Neuron (in vitro differentiated cells): ENCODE data around the gene CFAP97D1.

ENCODE experiments used
- H2AFZ ChIP-seq: one replicate; pipeline ENCODE4 v1.6.1; 2013; ENCODE audit warnings: low read depth, mild to moderate bottlenecking, inconsistent platforms, low read length, moderate library complexity
- H3K27me3 ChIP-seq: one replicate; pipeline ENCODE4 v1.6.1; 2013; ENCODE audit warnings: low read length; ENCODE audit not compliant: insufficient read depth
- H3K36me3 ChIP-seq: one replicate; pipeline ENCODE4 v1.6.1; 2013; ENCODE audit warnings: low read length; ENCODE audit not compliant: insufficient read depth
- H3K4me1 ChIP-seq: one replicate; pipeline ENCODE4 v1.6.1; 2013; ENCODE audit warnings: low read length; ENCODE audit not compliant: insufficient read depth
- H3K4me3 ChIP-seq: 2 replicates; pipeline ENCODE4 v1.5.1; 2013; ENCODE audit warnings: mild to moderate bottlenecking, low read length, moderate library complexity
- H3K9me3 ChIP-seq: one replicate; pipeline ENCODE4 v1.6.1; 2013; ENCODE audit warnings: low read length

Gene CFAP97D1

GRCh38 chr17:43812396-43813265 is 32.4 kb downstream of the CFAP97D1 start:
- no peak overlapping the region for H3K4me3 ChIP-seq
- H3K36me3 ChIP-seq = peaks cover 5% of the 10 kb centered on the region
- H3K4me1 ChIP-seq = no peaks in the 10 kb centered on the region
- no peaks in the 10 kb centered on the region for H3K27me3 ChIP-seq
- no peak overlapping the region for H2AFZ ChIP-seq
- no peaks in the 10 kb centered on the region for H3K9me3 ChIP-seq

GRCh38 chr17:43813386-43813785 is 33.2 kb downstream of the CFAP97D1 start:
- Histone ChIP-seq H3K27me3 (no peaks in the 10 kb centered on the region), H3K36me3 (peaks cover 4% of the 10 kb centered on the region), H3K4me1 (no peaks in the 10 kb centered on the region), H3K9me3 (no peaks in the 10 kb centered on the region), H2AFZ (no peak overlapping the region), H3K4me3 (no peak overlapping the region)

GRCh38 chr17:43814026-43814425 is 33.8 kb downstream of the CFAP97D1 start:
- Histone ChIP-seq H3K9me3 (no peaks in the 10 kb centered on the region), H3K36me3 (peaks cover 1% of the 10 kb centered on the region), H3K4me1 (no peaks in the 10 kb centered on the region), H3K27me3 (no peaks in the 10 kb centered on the region), H2AFZ (no peak overlapping the region), H3K4me3 (no peak overlapping the region)

- H2AFZ ChIP-seq = no peak overlapping the region
- H3K4me1 ChIP-seq = no peaks in the 10 kb centered on the region
- H3K27me3 ChIP-seq = no peaks in the 10 kb centered on the region
- H3K36me3 ChIP-seq = no peaks in the 10 kb centered on the region
- H3K9me3 ChIP-seq = no peaks in the 10 kb centered on the region
- no peak overlapping the region for H3K4me3 ChIP-seq
These were observed 34.5 kb downstream of the CFAP97D1 start for GRCh38 chr17:43814714-43815113.

GRCh38 chr17:43816336-43817320 is 36.4 kb downstream of the CFAP97D1 start:
- Histone ChIP-seq H3K27me3 (no peaks in the 10 kb centered on the region), H2AFZ (no peak overlapping the region), H3K9me3 (no peaks in the 10 kb centered on the region), H3K36me3 (no peaks in the 10 kb centered on the region), H3K4me3 (no peak overlapping the region), H3K4me1 (no peaks in the 10 kb centered on the region)

GRCh38 chr17:43817826-43818225 is 37.6 kb downstream of the CFAP97D1 start:
- H3K4me3 ChIP-seq = no peak overlapping the region
- no peaks in the 10 kb centered on the region for H3K9me3 ChIP-seq
- no peak overlapping the region for H2AFZ ChIP-seq
- H3K27me3 ChIP-seq = no peaks in the 10 kb centered on the region
- H3K36me3 ChIP-seq = no peaks in the 10 kb centered on the region
- no peaks in the 10 kb centered on the region for H3K4me1 ChIP-seq

GRCh38 chr17:43818966-43819365 is 38.7 kb downstream of the CFAP97D1 start:
- Histone ChIP-seq H2AFZ (no peak overlapping the region), H3K4me3 (no peak overlapping the region), H3K36me3 (peaks cover 4% of the 10 kb centered on the region), H3K4me1 (no peaks in the 10 kb centered on the region), H3K9me3 (no peaks in the 10 kb centered on the region), H3K27me3 (no peaks in the 10 kb centered on the region)

GRCh38 chr17:43820759-43821158 is 40.5 kb downstream of the CFAP97D1 start:
- Histone ChIP-seq H3K4me1 (no peaks in the 10 kb centered on the region), H2AFZ (no peak overlapping the region), H3K9me3 (no peaks in the 10 kb centered on the region), H3K4me3 (no peak overlapping the region), H3K27me3 (no peaks in the 10 kb centered on the region), H3K36me3 (peaks cover 10% of the 10 kb centered on the region)

GRCh38 chr17:43822570-43823190 is 42.4 kb downstream of the CFAP97D1 start:
- H3K27me3 ChIP-seq = no peaks in the 10 kb centered on the region
- H2AFZ ChIP-seq = no peak overlapping the region
- no peak overlapping the region for H3K4me3 ChIP-seq
- H3K4me1 ChIP-seq = no peaks in the 10 kb centered on the region
- peaks cover 12% of the 10 kb centered on the region for H3K36me3 ChIP-seq
- H3K9me3 ChIP-seq = no peaks in the 10 kb centered on the region

GRCh38 chr17:43823350-43824084 is 43.3 kb downstream of the CFAP97D1 start:
- Histone ChIP-seq H3K4me1 (no peaks in the 10 kb centered on the region), H3K4me3 (no peak overlapping the region), H3K36me3 (peaks cover 12% of the 10 kb centered on the region), H3K9me3 (no peaks in the 10 kb centered on the region), H2AFZ (no peak overlapping the region), H3K27me3 (no peaks in the 10 kb centered on the region)

GRCh38 chr17:43825567-43825966 is 45.3 kb downstream of the CFAP97D1 start:
- H3K4me1 ChIP-seq = peaks cover 5% of the 10 kb centered on the region
- H2AFZ ChIP-seq = no peak overlapping the region
- no peak overlapping the region for H3K4me3 ChIP-seq
- H3K9me3 ChIP-seq = no peaks in the 10 kb centered on the region
- peaks cover 12% of the 10 kb centered on the region for H3K36me3 ChIP-seq
- H3K27me3 ChIP-seq = no peaks in the 10 kb centered on the region

- Histone ChIP-seq H2AFZ (no peak overlapping the region), H3K4me3 (no peak overlapping the region), H3K9me3 (no peaks in the 10 kb centered on the region), H3K27me3 (no peaks in the 10 kb centered on the region), H3K4me1 (peaks cover 5% of the 10 kb centered on the region), H3K36me3 (peaks cover 12% of the 10 kb centered on the region)
These were observed 46.0 kb downstream of the CFAP97D1 start for GRCh38 chr17:43826206-43826605.
